Stimulated activated CD8-positive, alpha-beta memory T cell treated with anti-CD3 and anti-CD28 coated beads, Interleukin-4, amount 100 ng/mL, for 4 hours (primary cell): ENCODE measurements around the gene RFX1.
"Not testable (repeated sequence)": the region's sequence is repeated elsewhere in the genome, so short reads cannot be mapped to it uniquely, and the experiment has no call there.

ENCODE experiments used
- DNase-seq, 2 donors: peaks; one replicate each; pipeline ENCODE4 v3.0.0-alpha.2; 2020; ENCODE audit warnings: low read depth in 2 of 2, low spot score in 1 of 2

Gene RFX1

GRCh38 chr19:13937479-13938300, 68.4 kb downstream of the RFX1 start:
- DNase-seq: no peak

GRCh38 chr19:13935765-13936510, 70.2 kb downstream of the RFX1 start:
- no peak for DNase-seq

DNA sequence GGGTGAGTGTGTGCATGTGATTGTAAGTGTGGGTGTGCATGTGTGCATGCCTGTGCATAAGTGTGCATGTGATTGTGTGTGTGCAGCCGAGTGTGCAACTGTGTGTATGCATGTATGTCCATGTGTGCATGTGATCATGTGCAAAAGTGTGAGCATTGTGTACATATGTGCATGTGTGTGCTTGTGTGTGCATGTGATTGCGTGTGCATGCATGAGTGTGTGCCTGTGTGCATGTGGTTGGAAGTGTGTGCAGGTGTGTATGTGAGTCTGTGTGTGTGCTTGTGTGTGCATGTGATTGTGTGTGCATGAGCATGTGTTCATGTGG, 71.4 kb downstream of the RFX1 start:
- DNase-seq: no peak

- no peak for DNase-seq
Measured at GRCh38 chr19:13932911-13933393, 73.2 kb downstream of the RFX1 start.

- no peak for DNase-seq
Measured at GRCh38 chr19:13932149-13932637, 73.9 kb downstream of the RFX1 start.

DNA sequence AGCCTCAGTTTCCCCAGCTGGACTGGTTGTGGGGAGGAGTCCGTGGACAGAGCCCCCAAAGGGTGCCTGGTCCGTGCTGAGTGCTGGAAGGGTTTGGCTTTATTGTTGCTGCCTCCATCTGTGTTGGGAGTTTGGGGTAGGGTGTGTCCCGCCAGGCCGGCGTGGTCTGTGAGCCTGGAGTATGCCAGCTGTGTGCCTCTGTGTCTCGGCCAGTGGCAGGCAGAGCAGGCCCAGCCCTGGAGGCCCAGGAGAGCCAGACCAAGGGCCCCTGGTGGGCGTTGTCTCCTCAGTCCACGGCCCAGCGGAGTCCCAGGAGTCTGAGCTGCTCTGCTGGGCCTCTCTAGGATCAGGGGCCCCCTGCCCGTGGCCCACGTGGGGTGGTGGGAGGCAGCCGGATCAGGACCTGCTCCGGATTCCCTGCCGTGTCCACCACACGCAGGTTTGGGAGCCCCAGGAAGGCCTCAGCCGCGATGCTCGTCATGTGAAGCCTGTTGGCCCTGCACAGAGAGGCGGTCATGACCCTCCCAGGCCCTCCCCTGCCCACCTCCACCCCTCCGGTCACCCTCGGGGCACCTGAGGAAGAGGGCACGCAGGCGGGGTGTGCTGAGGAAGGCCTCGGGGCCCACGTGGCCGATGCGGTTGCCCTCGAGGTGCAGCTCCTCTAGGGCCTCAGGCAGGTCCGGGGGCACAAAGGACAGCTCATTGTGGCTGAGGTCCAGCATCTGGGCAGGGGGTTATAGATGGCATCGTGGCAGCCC, 74.5 kb downstream of the RFX1 start:
- no peak for DNase-seq

- no peak for DNase-seq
Measured at GRCh38 chr19:13930402-13930801, 75.7 kb downstream of the RFX1 start.

DNA sequence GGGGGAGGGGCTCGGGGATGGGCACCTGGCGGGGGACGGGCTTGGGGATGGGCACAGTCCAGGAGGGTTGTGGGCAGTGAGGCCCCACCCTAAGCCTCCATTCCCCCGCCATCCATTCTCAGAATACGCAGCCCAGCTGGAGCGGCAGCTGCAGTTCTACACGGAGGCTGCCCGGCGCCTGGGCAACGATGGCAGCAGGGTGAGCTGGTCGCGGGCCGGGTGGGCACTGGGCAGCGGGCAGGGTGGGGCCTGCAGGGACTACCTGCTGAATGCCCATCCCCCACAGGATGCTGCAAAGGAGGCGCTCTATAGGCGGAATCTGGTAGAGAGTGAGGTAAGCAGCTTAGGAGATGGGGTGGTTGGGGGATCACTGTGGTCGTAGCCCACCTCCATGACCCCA, 76.2 kb downstream of the RFX1 start:
- DNase-seq: no peak

DNA sequence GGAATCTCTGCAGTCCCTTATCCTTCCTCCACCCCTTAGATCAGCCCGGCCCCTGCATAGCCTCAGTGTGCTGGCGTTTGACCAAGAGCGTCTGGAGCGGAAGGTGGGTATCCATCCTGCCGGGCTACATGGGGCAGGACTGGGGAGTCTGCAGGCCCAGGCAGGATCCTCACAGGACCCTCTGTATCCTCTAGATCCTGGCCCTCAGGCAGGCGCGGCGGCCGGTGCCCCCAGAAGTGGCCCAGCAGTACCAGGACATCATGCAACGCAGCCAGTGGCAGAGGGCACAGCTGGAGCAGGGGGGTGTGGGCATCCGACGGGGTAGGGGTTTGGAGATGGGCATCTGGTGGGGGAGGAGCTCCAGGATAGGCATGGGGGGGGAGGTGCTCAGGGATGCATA, 76.8 kb downstream of the RFX1 start:
- no peak for DNase-seq

DNA sequence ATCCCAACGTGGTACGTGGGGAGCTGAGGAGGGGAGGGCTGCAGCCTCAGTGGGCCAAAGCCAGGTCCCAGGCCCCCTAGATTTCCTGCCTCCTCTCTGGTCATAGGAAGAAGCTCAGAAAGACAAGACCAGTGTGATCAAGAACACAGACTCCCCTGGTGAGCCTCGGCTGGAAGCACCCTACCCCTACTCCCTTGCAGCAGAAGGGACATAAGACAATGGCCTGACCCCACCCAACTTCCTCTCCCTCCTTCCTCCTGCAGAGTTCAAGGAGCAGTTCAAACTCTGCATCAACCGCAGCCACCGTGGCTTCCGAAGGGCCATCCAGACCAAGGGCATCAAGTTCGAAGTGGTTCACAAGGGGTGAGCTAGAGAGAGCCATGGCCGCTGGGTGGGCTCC, 79.4 kb downstream of the RFX1 start:
- no peak for DNase-seq

DNA sequence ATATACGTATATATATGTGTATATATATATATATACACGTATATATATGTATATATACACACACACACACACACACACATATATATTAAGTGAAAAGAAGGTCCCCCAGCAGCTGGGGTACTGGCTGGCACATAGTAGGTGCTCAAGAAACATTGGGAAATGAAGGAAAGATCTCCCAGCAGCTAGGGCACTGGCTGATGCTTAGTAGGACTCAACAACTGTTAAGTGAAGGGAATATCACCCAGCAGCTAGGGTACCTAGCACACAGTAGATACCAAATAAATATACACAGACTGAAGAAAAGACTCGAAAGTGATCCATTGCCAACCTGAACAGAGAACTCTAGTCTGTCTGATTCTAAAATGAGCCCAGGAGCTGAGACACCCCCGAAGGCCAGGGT, 80.1 kb downstream of the RFX1 start:
- no peak for DNase-seq

DNA sequence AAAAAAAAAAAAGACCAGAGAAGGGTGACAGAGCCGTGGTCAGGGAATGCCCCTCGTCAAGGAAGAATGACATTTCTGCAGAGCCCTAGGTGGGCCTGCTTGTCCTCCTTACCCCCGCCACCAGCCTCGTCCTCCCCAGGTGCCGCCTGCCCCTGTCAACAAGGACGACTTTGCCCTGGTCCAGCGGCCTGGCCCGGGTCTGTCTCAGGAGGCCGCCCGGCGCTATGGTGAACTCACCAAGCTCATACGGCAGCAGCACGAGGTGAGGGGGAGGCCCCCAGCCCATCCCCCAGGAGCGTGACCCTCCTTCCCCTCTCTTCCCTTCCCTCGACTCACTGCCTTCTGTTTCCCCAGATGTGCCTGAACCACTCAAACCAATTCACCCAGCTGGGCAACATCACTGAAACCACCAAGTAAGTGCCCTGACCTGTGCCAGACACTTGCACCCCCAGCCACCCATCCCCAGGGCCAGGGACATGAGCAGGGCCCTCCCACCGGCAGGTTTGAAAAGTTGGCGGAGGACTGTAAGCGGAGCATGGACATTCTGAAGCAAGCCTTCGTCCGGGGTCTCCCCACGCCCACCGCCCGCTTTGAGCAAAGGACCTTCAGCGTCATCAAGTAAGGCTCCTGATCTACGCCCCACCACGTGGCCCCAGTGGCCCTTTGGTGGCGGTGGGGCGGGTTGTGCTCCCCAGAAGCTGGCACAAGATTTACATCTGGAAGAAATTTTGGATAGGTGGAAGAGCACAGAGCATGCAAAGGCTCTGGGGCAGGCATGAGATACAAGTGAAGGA, 82.7 kb downstream of the RFX1 start:
- no peak for DNase-seq

- DNase-seq: not testable (repeated sequence)
Measured at GRCh38 chr19:13922118-13922517, 84.0 kb downstream of the RFX1 start.

GRCh38 chr19:13920940-13921747, 85.0 kb downstream of the RFX1 start:
- DNase-seq: no peak

GRCh38 chr19:13920524-13920923, 85.6 kb downstream of the RFX1 start:
- no peak for DNase-seq

DNA sequence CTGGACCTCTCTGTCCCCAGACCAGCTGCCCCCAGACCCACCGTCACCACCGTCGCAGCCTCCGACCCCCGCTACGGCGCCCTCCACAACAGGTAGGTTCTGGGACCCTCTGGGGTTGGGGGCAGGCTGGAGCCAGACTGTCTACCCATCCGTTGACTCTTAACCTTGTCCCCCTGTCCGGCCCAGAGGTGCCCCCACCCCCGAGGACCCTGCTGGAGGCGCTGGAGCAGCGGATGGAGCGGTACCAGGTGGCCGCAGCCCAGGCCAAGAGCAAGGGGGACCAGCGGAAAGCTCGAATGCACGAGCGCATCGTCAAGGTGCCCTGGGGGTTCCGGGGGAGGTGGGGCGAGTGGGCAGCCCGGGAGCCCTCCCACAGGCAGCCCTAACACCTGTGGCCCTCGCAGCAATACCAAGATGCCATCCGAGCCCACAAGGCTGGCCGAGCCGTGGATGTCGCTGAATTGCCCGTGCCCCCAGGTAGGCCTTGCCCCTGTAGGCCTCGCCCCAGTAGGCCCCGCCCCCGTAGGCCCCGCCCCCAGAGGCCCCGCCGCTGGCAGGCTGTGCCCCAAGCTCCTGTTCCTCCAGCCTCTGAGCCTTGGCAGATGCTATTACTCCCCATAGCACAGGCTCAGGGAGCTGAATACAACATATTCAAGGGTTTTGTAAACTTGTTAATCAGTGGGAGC, 87.3 kb downstream of the RFX1 start:
- DNase-seq: no peak

DNA sequence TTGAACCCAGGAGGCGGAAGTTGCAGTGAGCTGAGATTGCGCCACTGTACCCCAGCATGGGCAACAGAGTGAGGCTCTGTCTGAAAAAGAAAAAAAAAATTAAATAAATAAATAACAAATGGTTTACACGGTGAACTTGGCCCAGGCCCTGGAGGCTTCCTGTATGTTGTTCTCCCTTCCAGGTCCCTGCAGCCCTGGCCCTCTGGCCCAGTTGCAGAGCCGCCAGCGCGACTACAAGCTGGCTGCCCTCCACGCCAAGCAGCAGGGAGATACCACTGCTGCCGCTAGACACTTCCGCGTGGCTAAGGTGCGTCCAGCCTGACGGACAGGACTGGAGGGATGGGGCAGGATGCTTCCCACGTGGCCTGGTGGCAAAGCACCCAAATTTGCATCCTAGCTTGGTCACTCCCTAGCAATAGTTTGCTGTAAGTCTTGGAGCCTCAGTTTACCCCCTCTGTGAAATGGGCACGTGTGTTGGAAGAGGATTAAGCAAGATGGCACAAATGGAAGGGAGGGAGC, 88.2 kb downstream of the RFX1 start:
- DNase-seq: no peak

GRCh38 chr19:13914777-13915176, 91.3 kb downstream of the RFX1 start:
- DNase-seq: no peak

DNA sequence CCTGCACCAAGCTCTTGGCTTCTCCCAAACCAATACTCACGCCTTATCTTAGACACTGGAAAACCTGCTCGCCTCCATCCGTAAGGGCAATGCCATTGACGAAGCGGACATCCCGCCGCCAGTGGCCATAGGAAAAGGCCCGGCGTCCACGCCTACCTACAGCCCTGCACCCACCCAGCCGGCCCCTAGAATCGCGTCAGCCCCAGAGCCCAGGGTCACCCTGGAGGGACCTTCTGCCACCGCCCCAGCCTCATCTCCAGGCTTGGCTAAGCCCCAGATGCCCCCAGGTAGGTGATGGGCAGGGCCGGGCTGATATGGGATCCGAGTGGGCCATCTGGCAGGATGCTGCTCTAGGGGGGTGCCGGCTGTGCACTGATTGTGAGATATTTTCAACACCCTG, 92.8 kb downstream of the RFX1 start:
- no peak for DNase-seq
